Mesodermal cell (in vitro differentiated cells): ENCODE measurements around the gene MVP.

Experiments used
- H3K27ac ChIP-seq: 2 replicates; pipeline ENCODE4 v1.7.0; 2013; ENCODE audit warnings: mild to moderate bottlenecking, low read depth, low read length, moderate library complexity; ENCODE audit not compliant: severe bottlenecking
- H3K36me3 ChIP-seq: 2 replicates; pipeline ENCODE4 v1.7.1; 2013; ENCODE audit warnings: mild to moderate bottlenecking, low read length, moderate library complexity; ENCODE audit not compliant: control insufficient read depth, insufficient read depth
- H3K4me1 ChIP-seq: one replicate; pipeline ENCODE4 v1.7.1; 2013; ENCODE audit warnings: mild to moderate bottlenecking, low read length; ENCODE audit not compliant: insufficient read depth, control insufficient read depth, poor library complexity, severe bottlenecking
- H3K4me3 ChIP-seq: 2 replicates; pipeline ENCODE4 v1.7.0; 2013; ENCODE audit warnings: low read length, control low read depth, mild to moderate bottlenecking; ENCODE audit not compliant: insufficient read depth, poor library complexity, severe bottlenecking; ENCODE audit errors: extremely low read depth
- H3K9me3 ChIP-seq: 2 replicates; pipeline ENCODE4 v1.7.1; 2013; ENCODE audit warnings: mild to moderate bottlenecking, low read length, moderate library complexity; ENCODE audit not compliant: control insufficient read depth
- WGBS, 2 experiments: methylation state at CpG; one replicate each; pipeline ENCODE4 v1.1.5; 2013; ENCODE audit warnings: missing lambda C conversion rate in 2 of 2; ENCODE audit not compliant: insufficient coverage in 2 of 2; 5-methylcytosine and 5-hydroxymethylcytosine counted together

Gene MVP

DNA sequence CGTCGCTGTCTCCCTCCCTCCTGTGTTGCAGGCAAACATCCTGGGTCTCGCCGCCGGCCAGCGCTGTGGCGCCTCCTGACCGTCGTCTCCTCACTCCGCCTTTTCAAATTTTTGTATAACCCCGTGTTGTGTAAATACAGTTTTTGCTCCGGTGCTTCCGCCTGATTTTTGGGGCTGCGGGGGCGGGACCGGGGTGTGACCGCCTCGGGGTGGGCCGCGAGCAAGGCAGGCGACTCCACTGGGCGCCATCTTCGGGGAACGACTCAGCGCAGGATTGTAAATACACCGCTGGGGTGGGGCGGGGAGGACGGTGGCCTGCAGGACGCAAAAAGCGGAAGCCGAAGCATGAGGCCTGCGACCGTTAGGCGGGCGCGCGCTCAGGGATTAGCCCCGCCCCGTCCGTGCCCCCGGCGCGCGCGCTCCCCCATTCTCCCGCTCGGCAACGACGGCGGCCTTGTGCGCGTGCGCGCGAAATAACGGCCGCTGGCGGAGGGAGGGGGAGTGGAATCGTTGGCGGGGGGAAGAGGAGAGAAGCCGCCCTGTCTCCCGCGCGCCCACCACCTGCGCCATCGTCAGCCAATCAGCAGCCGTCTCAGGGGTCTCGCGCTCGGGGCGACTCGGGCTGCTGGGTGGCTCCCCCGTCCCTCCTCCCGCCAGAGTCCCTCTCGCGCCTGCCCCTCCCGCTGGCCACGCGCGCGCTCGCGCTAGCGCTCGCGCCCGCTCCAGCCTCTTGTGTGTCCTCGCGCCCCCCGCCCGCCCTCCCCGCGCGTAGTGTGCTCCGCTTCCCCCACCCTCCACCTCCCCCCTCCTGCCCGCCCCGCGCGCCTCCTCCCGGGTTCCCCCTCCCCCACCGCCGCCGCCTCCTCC is 14.8 kb upstream of the MVP start:
- Histone ChIP-seq H3K27ac (peak overlapping the region; percentile 87), H3K4me3 (peak overlapping the region; percentile 64), H3K9me3 (no peaks in the 10 kb centered on the region), H3K4me1 (peaks cover 24% of the 10 kb centered on the region), H3K36me3 (peaks cover 62% of the 10 kb centered on the region)
- WGBS, 2 experiments = 1 to 2% methylated on average over 51 to 62 of the region's 103 CpGs

DNA sequence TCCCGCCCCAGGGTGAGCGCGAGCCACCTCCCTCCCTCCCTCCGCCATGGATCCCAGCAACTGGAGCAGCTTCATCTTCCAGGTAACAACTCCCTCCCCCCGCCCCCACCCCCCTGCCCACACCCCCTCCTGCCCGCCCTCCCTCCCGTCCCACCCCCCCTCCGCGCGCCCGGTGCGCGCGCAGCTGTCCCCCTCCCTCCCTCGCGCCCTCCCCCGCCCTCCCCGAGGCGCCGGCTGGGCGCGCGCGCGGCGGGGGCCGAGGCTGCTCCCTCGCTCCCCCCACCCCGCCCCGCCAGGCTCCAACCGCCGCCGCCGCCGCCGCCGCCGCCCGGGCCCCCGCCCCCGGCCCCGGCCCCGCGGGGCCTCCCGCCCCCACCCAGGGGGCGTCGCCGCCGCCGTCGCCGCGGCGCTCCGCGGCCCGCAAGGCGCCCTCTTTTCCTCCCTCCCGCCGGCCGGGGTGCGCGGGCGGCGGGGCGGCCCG is 14.1 kb upstream of the MVP start, which contains the start of gene MAZ:
Gene MAZ, plus strand, starts transcription at position 431 of the 481 bp plus-strand sequence. CDS start 173 bp downstream, outside the sequence.
- H3K4me3 ChIP-seq = peak within 1 kb of the TSS; percentile 64
- peak within 1 kb of the TSS; percentile 87 for H3K27ac ChIP-seq
- peaks cover 55% of the 10 kb centered on the region for H3K36me3 ChIP-seq
- 10% methylated on average over 2 of the region's 67 CpGs; no CpG with 5 or more reads in 1 of the 2 experiments for WGBS, 2 experiments
- H3K4me1 ChIP-seq = peaks cover 27% of the 10 kb centered on the region
- no peaks in the 10 kb centered on the region for H3K9me3 ChIP-seq

DNA sequence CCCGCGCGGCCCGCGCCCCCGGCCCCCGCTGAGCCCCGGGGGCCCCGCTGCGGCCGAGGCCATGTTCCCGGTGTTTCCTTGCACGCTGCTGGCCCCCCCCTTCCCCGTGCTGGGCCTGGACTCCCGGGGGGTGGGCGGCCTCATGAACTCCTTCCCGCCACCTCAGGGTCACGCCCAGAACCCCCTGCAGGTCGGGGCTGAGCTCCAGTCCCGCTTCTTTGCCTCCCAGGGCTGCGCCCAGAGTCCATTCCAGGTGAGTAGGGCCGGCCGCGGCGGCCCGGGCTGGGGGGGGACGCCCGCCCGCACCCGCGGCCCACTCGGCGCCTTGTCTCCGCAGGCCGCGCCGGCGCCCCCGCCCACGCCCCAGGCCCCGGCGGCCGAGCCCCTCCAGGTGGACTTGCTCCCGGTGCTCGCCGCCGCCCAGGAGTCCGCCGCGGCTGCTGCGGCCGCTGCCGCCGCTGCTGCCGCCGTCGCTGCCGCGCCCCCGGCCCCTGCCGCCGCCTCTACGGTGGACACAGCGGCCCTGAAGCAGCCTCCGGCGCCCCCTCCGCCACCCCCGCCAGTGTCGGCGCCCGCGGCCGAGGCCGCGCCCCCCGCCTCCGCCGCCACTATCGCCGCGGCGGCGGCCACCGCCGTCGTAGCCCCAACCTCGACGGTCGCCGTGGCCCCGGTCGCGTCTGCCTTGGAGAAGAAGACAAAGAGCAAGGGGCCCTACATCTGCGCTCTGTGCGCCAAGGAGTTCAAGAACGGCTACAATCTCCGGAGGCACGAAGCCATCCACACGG is 13.4 kb upstream of the MVP start:
- Histone ChIP-seq H3K27ac (peak overlapping the region; percentile 80), H3K4me3 (peak overlapping the region; percentile 62), H3K4me1 (peaks cover 29% of the 10 kb centered on the region), H3K9me3 (no peaks in the 10 kb centered on the region), H3K36me3 (peaks cover 48% of the 10 kb centered on the region)
- 0 to 1% methylated on average over 72 to 85 of the region's 99 CpGs for WGBS, 2 experiments

DNA sequence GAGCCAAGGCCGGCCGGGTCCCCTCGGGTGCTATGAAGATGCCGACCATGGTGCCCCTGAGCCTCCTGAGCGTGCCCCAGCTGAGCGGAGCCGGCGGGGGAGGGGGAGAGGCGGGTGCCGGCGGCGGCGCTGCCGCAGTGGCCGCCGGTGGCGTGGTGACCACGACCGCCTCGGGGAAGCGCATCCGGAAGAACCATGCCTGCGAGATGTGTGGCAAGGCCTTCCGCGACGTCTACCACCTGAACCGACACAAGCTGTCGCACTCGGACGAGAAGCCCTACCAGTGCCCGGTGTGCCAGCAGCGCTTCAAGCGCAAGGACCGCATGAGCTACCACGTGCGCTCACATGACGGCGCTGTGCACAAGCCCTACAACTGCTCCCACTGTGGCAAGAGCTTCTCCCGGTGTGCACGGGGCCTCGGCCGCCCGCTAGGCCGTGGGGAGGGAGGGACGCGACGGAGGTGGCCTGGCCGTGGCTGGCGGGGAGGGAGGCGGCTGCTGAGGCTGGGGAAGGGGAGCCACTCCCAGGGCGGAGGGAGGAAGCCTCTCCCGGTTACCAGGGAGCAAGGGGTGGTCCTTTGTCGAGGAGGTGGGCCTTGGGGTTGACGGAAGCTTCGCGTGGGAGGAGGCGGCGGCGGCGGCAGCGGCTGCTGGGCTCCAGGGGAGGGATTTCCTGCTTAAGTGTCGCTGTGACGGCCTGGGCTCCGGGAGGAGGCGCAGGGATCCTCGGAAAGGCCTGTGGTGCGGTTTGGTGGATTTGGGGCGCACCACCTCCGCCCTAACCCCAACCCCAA is 12.6 kb upstream of the MVP start:
- peak overlapping the region; percentile 62 for H3K4me3 ChIP-seq
- H3K9me3 ChIP-seq = no peaks in the 10 kb centered on the region
- 1 to 2% methylated on average over 55 to 69 of the region's 69 CpGs for WGBS, 2 experiments
- H3K4me1 ChIP-seq = peaks cover 31% of the 10 kb centered on the region
- peak overlapping the region; percentile 80 for H3K27ac ChIP-seq
- peaks cover 40% of the 10 kb centered on the region for H3K36me3 ChIP-seq

DNA sequence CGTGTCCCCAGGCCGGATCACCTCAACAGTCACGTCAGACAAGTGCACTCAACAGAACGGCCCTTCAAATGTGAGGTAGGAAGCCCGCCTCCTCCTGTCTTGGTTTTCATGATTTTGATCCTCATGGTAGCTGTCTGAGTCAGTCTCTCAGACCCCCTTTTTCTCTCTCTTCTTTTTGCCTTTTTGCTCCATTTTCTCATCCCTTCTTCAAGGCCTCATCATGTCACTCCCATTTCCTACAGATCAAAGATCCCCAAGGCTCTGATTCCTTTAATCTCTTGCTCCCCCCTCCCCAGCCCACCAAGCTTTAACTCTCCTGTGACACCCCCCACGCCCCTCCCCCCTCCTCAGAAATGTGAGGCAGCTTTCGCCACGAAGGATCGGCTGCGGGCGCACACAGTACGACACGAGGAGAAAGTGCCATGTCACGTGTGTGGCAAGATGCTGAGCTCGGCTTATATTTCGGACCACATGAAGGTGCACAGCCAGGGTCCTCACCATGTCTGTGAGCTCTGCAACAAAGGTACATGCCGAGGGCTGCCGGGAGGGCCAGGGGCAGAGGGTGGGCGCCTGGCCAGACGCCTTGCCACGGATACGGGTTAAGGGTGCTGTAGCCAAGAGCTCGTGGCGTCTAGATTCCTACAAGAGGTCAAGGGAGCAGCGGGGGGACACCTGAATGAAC is 11.9 kb upstream of the MVP start:
- 54 to 60% methylated on average over 23 to 25 of the region's 25 CpGs for WGBS, 2 experiments
- no peaks in the 10 kb centered on the region for H3K9me3 ChIP-seq
- peaks cover 37% of the 10 kb centered on the region for H3K4me1 ChIP-seq
- H3K4me3 ChIP-seq = peak overlapping the region; percentile 62
- peak overlapping the region; percentile 80 for H3K27ac ChIP-seq
- peaks cover 38% of the 10 kb centered on the region for H3K36me3 ChIP-seq

DNA sequence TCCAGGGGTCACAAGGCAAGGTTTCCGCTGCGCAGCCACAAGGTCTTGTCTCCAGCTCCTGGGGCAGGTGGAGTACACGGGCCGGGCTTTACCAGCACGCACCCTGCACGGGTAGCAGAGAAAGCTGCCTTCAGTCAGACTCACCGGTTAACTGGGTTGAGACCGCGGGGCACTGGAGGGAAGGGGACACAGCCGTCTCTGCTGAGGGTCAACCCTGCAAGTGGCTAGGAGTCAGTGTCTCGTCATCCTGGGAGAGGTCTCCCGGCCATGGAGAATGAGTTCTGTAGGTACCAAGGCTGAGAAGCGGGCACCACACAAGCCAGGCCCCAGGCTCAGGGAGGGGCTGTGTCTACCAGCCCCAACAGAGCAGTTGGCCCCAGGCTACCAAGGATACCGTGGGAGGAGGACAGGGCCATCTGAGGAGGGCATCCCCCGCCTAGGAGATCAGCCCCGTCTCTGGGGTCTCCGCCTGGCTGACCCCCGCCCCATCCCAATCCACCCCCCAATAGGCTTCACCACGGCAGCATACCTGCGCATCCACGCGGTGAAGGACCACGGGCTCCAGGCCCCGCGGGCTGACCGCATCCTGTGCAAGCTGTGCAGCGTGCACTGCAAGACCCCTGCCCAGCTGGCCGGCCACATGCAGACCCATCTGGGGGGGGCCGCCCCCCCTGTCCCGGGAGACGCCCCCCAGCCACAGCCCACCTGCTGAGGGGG is 11.1 kb upstream of the MVP start:
- WGBS, 2 experiments = 85 to 91% methylated on average over 18 to 21 of the region's 31 CpGs
- Histone ChIP-seq H3K36me3 (peaks cover 32% of the 10 kb centered on the region), H3K4me1 (peaks cover 39% of the 10 kb centered on the region), H3K4me3 (peak overlapping the region; percentile 62), H3K27ac (peak overlapping the region; percentile 16), H3K9me3 (no peaks in the 10 kb centered on the region)

DNA sequence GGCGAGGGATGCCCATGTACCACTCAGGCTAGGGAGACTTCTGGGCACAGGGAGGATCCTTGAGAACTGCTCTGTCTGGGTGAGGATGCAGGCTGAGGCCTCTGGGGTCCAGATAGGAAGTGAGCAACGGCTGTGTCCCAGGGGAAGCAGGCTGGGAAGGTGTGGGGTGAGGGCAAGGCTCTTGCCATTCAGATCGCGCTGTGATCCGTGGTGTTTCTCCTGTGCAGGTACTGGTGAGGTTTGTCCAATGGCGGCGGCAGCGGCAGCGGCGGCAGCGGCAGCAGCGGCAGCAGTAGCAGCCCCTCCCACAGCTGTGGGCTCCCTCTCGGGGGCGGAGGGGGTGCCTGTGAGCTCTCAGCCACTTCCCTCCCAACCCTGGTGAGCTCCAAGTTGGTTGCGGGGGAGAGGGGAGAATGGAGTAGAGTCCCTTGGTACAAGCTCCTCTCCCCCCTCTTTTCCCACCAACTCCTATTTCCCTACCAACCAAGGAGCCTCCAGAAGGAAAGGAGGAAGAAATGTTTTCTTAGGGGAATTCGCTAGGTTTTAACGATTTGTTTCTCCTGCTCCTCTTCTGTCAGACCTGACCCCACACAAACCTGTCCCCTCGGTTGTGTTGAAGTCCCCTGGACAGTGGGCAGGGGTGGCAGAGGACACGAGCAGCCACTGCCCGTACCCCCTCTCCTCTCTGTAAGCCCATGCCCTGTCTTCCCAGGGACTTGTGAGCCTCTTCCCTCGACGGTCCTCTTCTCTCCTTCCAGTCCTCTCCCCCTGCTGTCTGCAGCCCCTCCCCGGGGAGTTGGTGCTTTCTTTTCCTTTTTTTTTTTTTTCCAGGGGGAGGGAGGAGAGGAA is 10.2 kb upstream of the MVP start:
- peaks cover 25% of the 10 kb centered on the region for H3K36me3 ChIP-seq
- H3K4me1 ChIP-seq = peaks cover 43% of the 10 kb centered on the region
- H3K4me3 ChIP-seq = peak overlapping the region; percentile 16
- H3K9me3 ChIP-seq = no peaks in the 10 kb centered on the region
- peak overlapping the region; percentile 92 for H3K27ac ChIP-seq
- WGBS, 2 experiments = 53 to 58% methylated on average over 7 to 14 of the region's 23 CpGs

DNA sequence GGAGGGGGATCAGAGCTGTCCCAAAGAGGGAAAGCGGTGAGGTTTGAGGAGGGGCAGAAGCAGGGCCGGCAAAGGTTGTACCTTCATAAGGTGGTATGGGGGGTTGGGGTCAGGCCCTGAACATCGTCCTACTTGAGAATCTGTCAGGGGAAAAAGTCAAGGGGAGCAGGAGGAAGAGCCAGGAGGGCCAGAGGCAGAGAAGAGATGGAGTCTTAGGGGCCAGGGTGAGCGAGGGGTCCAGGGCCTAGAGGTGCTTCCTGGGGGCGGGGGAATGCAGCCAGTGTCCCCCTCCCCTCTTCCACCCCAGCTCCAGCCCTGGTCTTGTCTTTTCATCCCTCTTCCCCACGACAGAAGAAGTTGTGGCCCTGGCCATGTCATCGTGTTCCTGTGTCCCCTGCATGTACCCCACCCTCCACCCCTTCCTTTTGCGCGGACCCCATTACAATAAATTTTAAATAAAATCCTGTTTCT is 9.5 kb upstream of the MVP start:
- Histone ChIP-seq H3K36me3 (peaks cover 25% of the 10 kb centered on the region), H3K9me3 (no peaks in the 10 kb centered on the region), H3K27ac (peak overlapping the region; percentile 92), H3K4me1 (peaks cover 45% of the 10 kb centered on the region), H3K4me3 (peak overlapping the region; percentile 16)
- 2 to 8% methylated on average over 4 to 7 of the region's 9 CpGs for WGBS, 2 experiments
